ENCODE data around the gene UTS2. TPM values are rescaled to one million over a fixed set of nuclear protein-coding genes. Genes with fewer than 3 reads are reported as not detected.

The UTS2 gene
- total and polyA plus RNA-seq, 2 of the 8 experiments (the other 6 are each of a cell fraction or from before 2014, with no cell fraction given) = not detected

DNA sequence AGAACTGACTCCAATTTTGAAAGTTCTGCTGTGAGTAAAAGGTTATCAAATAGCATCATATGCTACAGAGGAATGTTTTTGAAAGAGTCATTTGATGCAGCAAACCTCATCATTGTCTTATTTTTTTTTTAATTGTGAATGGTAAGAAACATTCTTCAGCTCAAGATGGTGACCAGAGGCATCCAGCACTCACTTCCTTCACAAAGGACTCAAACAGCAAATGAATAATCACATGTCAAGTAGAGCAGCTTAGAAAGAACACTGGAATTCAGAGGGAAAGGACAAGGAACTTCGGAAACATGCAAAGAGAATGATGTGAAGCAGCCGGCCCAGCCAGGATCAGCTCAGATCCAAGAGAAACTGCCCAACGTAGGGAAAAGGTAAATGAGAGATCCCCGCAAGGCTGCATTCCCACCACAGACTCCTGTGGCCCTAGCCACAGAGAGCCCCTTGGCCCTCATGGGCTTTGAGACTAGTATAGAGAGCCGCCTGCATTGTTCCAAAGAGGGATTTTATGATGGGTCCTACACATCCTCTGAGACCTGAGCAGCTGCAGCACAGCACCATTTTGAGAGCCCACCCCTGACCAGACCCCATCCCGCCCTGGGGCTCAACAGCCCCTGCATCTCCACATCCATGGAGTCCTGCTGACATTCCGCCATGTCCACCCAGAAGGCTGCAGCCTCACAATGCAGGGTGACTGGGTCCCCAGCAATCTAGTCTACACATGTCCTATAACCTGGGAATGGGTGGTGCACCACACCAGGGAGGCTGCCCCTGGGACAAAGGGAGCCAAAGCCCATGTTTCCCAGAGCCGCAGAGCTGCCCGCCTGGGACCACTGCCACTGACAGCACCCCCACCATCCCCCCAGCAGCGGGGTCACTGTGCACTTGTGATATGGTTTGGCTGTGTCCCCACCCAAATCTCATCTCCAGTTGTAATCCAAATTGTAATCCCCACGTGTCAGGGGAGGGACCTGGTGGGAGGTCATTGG lies 21.2 kb upstream of the UTS2 start:
- Histone ChIP-seq H3K18ac (ENCODE audit: extremely low read depth, low read length) (no peak overlapping the region), H2BK120ac (replicated peaks; ENCODE audit: low read depth, low read length) (no peak overlapping the region), H4K20me1 (replicated peaks in 1 of 2; ENCODE audit: control insufficient read depth in 1 of 2, insufficient read depth in 2 of 2, low read length in 2 of 2) (no peaks in the 10 kb centered on the region), H4K5ac (ENCODE audit: insufficient read length, low read depth, low read length) (no peak overlapping the region), H2BK12ac (ENCODE audit: low read depth, low read length) (no peak overlapping the region), H3K9me3 (ENCODE audit: insufficient read depth in 2 of 2, low read depth in 1 of 2, low read length in 1 of 2) (no peaks in the 10 kb centered on the region), H3K4me1 (replicated peaks in 1 of 4; ENCODE audit: control insufficient read depth in 3 of 4, insufficient read depth in 4 of 4, low read length in 3 of 4) (no peaks in the 10 kb centered on the region), H3K23ac (ENCODE audit: insufficient read length) (no peak overlapping the region), H2BK20ac (ENCODE audit: low read length) (no peak overlapping the region), H3K9ac (replicated peaks in 1 of 4; ENCODE audit: extremely low read depth in 1 of 4, low read depth in 3 of 4, low read length in 3 of 4) (no peak overlapping the region), H2BK5ac (ENCODE audit: low read depth, low read length) (no peak overlapping the region), H3K23me2 (ENCODE audit: low read depth, low read length) (no peaks in the 10 kb centered on the region), H3K14ac (ENCODE audit: insufficient read length) (no peak overlapping the region), H3K36me3 (ENCODE audit: control insufficient read depth in 2 of 4, insufficient read depth in 4 of 4, low read length in 3 of 4) (no peaks in the 10 kb centered on the region), H4K91ac (replicated peaks; ENCODE audit: insufficient read length, low read length) (no peak overlapping the region), H3K27me3 (replicated peaks in 1 of 4; ENCODE audit: control insufficient read depth in 3 of 4, extremely low read depth in 1 of 4, insufficient read depth in 3 of 4, low read length in 3 of 4) (no peaks in the 10 kb centered on the region), H2AFZ (ENCODE audit: low read length) (no peak overlapping the region), H3K56ac (replicated peaks; ENCODE audit: insufficient read length, low read depth, low read length) (no peak overlapping the region), H3K27ac (ENCODE audit: low read depth, low read length) (no peak overlapping the region), H3K4me2 (ENCODE audit: insufficient read depth in 1 of 2, low read depth in 2 of 2, low read length in 2 of 2) (no peak overlapping the region), H3K79me2 (ENCODE audit: control insufficient read depth in 1 of 2, insufficient read depth in 2 of 2, low read length in 2 of 2) (no peaks in the 10 kb centered on the region), H2AK5ac (ENCODE audit: low read depth, low read length) (no peak overlapping the region), H3K4ac (replicated peaks; ENCODE audit: insufficient read length, low read depth, low read length) (no peak overlapping the region), H2BK15ac (ENCODE audit: low read length) (no peak overlapping the region), H3K79me1 (ENCODE audit: low read depth, low read length) (no peaks in the 10 kb centered on the region), H3K4me3 (ENCODE audit: extremely low read depth in 1 of 4, insufficient read depth in 2 of 4, low read depth in 3 of 4, low read length in 4 of 4) (no peak overlapping the region), H4K8ac (ENCODE audit: extremely low read depth, insufficient read depth, low read length) (no peak overlapping the region)
- 85% methylated on average over 11 of the region's 11 CpGs; no CpG with 5 or more reads in 1 of the 2 experiments for WGBS, 2 experiments (ENCODE audit: extremely low coverage in 1 of 2, insufficient coverage in 1 of 2, insufficient read length in 1 of 2, insufficient replicate concordance in 2 of 2, low coverage in 1 of 2, low lambda C conversion rate in 2 of 2, missing lambda C conversion rate in 1 of 2)
- POLR2A ChIA-PET (ENCODE audit: partially characterized antibody) = interaction anchor here (0.6 to 1.5 kb wide), 2 partner anchors 9 to 12 kb away, joined by 3 read pairs; no protein-coding TSS in a partner anchor
- CTCF ChIA-PET (ENCODE audit: partially characterized antibody) = no interaction called here
- no peak for TF ChIP-seq BCL11A (IDR thresholded peaks at IDR 0.05; ENCODE audit: low read depth in 2 of 2, low read length in 2 of 2)
- no peak for TF ChIP-seq SIRT6 (IDR thresholded peaks at IDR 0.05; ENCODE audit: low read length)
- TF ChIP-seq EP300 (IDR thresholded peaks at IDR 0.05; ENCODE audit: borderline replicate concordance in 1 of 2, low read depth in 2 of 2, low read length in 2 of 2) = no peak
- no peak for TF ChIP-seq MAX (IDR thresholded peaks at IDR 0.05)
- no peak for TF ChIP-seq CBX5 (IDR thresholded peaks at IDR 0.05; ENCODE audit: low read depth, low read length)
- DNase-seq (ENCODE audit: low read depth in 1 of 2, low spot score in 2 of 2) (no peak), FAIRE-seq (no peak)
